Amniotic epithelial cell (primary cell): ENCODE data around the gene ABCD2.
A peak's percentile ranks its signal among the peaks of the same experiment; 100 is the strongest.
"Not testable (repeated sequence)": the region's sequence is repeated elsewhere in the genome, so short reads cannot be mapped to it uniquely, and the experiment has no call there.

ENCODE experiments used
- DNase-seq: peaks from one replicate; pipeline ENCODE4 v3.0.0-alpha.2; 2010; ENCODE audit warnings: low read depth

The ABCD2 gene

DNA sequence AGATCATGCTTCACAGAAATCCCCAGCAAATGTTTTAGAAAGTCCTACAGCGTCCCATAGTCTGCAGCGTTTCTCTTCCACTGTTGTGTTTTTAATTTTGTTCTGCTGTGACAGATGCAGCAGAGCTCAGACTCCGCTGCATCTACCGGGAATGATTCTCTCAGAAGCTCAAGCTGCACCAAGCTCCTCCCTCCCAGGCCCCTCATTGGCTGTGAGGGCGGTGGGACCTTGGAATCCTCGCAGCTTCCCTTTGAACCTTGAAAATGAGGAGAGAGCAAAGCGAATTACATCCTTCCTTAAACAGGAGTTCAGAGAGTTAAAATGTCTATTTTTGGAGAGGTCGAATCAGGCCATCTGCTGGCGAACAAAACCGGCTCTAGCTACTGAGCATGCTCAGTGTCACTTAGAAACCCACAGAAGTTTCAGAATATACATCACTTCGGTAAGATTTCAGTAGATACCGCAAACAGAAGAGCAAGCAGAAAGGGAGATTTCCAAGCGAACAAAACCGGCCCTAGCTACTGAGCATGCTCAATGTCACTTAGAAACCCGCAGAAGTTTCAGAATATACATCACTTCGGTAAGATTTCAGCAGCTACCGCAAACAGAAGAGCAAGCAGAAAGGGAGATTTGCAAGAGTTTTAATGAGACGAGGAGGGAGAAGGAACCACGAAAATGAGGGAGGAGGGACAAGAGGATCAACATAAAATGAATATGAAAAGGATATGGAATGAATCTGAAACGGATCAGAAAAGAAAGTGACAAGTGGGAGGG, at the start of gene ABCD2:
Gene ABCD2, minus strand, starts transcription at position 144 of the 774 bp plus-strand sequence. CDS start 188 bp downstream, outside the sequence.
- DNase-seq, result peak; percentile 91

DNA sequence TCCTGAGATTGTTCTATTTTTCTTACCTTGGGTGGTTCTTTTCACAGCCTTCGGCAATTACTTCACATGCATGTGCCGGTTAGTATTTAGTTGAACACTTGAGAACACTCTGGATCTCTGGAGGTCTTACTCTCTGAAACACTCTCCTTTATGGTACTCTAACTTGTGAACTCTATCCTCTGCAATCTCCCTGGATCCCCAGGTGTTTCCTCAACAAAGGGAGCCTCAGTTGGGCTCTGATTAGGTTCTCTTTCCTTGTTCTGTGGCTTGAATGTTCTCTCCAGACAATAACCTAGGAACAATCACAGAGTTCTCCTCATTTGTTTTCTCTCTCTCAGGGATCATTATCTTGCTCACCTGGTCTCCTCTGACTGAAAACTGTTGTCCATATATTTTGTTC, 40.5 kb upstream of the ABCD2 start:
- DNase-seq, result no peak

DNA sequence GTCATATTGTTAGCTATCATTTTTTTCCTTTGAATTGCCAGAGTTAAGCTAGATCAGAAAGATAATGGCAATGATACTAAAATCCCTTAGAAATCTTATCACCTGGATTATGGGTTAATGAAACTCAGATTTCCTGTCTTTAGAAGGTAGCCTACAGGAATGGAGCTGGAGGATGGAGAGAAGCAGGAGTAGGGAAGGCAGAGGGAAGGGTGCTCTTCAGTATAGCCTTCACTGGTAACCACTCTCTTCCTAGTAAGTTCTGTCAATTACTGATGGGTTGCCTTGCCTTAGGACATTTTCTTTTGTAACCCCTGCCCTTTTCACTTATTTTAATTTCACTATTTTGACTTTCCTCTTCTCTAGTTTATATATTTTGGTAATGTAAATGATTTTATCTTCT, 27.8 kb upstream of the ABCD2 start:
- no peak for DNase-seq

DNA sequence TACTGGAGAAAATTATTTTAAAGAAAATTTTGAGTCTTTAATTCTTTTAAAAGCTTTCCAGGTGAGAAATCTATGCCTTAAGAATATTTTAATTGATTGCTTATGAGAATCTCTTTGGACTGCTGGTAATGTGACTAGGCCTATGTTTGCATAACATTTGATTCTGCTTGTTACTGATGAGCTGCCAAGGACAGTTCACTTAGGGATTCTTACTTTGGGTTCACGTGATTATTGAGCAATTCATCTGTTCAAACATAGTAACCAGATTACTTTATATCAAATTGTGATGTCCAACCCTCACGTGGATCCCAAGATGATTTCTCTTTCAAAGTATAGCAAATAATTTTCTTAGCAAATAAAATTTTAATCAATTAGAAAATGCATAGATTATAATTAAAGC, 27.4 kb upstream of the ABCD2 start:
- DNase-seq, result no peak

DNA sequence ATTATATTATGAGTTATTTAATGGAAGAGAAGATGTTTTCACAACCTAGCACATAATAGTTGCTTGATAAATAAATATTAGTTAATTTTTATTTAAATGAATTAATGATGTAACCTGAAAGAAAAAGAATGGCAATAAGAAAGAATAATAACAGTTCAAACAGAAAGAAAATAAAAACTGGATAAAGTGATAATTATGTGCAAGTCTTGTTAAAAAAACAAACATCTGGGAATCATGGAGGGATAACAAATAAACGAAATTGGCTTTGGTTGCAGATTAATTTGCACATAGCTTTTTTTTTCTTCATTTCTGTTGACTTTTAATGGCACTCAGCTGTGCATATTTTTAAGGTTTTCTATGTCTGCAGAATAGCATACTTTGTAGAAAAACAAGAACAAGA, 23.4 kb upstream of the ABCD2 start:
- DNase-seq, result no peak

DNA sequence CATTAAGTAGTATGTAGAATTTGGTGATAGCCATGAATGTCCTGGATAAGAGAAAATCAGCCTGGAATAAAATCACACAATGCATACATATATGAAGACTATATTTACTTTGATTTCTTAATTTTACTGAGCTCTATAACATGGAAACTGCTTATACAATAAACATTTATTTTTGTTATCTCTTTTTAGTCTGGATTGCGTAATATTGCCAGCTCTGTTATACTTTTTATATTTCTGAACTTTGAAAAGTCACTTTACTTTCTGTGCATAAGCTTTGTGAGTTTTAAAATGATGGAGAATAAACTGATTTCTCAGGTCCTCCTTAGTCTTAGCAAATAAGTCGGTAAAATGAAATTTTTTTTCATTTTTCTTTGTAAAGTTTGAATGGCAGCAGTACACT, 19.2 kb upstream of the ABCD2 start:
- no peak for DNase-seq

DNA sequence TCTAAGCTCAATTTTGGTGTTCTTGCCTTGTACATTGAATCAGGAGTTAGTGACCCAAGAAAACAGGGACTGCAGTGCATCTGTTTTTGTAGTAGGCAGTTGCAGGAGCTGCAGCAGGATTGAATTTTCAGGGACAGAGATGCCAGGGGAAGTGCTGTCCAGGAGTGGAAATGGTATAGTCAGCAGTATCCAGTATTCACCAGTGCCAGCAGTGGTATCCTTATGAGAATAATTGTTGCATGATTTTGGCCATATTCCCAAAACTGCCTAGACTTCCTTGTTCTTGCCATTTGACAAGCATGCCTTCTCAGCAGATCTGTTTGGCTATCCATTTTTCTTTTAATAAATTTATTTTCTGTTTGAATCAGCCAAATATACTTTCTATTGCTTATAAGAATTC, 18.6 kb upstream of the ABCD2 start:
- DNase-seq, result no peak

DNA sequence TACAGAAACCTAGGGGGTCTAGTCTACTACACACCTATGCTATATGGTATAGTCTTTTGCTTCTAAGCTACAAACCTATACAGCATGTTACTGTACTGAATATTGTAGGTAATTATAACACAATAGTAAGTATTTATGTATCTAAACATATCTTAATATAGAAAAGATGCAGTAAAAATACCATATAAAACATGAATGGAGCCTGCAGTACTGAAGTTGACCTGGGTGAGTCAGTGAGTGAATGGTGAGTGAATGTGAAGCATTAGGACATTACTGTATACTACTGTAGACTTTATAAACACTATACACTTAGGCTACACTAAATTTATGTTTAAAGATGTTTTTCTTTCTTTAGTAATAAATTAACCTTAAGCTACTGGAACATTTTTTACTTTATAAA, 13.1 kb upstream of the ABCD2 start:
- no peak for DNase-seq

DNA sequence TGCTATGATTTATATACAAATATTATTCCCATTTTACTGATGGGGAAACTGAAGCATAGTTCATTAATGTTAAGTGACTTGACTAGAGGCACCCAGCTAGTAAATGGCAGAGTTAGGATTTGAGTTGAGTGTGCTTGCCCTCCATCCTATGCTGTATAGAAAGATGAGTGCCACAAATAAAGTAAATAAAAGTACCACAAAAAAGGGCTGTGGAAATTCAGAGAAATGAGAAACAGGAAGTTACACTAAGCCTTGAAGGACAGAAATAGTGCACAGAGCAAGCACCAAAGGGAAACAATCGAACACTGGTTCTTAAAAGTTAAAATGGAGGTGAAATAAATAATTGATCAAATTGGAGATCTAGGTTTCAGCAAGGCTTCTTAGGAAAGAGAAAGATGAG, 9.2 kb upstream of the ABCD2 start:
- DNase-seq, result no peak

DNA sequence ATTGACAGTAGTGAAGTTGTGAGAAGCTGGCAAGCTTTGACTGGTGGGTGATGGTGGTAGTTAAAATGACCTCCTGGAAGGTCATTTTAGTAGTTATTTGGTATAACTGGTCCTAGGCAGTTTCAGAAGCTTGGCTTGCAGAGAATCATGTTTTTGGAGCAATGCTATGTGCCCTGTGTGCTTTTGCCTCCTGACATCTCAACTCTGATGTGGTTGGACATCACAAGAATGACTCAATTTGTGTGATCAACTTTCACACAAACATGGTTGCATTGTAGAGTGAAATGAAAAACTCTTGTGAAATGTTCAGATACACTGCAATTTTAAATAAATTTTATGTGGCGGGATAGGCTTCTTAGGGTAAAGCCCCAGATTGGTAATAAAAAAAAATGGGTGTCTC, 8.3 kb upstream of the ABCD2 start:
- DNase-seq, result no peak

DNA sequence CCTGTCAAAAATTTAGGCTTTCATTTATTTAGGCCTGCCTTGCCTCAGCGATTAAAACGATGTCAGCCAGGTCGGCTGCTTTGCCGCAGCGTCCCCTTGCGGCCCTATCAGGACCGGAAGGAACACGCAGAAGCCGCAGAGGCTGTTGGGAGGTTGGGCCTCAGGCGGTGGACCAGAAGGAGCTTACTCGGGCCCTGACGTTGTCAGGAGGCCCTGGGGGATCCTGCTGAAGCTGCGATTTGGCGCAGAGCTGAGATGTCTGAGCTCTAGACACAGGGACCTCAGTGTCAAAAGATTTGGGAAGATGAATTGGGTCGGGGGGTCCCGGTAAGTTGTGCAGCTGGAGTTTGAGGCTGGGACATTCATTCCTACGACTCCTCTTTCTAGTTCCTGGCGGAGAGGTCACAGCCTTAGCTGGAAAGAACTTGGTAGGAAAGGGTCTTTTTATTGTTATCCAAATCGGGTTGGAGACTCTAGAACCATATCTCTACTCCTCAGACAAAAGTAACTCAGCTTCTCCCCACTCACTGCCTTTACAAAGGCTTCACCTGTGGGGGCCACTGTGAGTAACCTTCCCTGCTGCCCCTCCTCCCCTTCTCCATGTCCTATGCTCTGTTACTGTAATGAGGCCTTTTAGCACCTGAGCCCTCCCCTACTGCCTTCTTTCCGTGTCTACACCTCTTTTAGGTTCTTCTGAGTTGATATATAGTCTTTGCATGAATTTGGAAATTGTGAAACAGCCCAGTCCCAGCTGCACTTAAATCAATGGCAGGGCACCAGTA, 6.6 kb upstream of the ABCD2 start:
- no peak for DNase-seq

DNA sequence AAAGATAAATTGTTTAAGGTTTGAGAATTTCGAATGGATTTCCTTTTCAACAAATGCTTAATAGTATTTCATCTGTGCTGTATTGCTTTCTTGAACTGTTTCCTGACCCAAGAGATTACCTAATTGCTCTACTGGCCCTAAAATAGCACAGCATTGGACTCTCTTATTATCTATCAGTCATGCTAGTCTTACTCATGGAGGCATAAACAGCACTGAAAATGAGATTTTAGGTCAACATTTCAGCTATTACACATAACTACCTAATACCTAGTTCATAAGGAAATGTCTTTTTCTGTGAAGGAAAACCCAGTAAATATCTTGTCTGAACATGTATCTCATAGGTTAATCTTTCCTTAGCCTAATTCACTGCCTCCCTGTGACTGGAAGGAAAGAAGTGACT, 4.3 kb upstream of the ABCD2 start:
- DNase-seq, result peak; percentile 52

DNA sequence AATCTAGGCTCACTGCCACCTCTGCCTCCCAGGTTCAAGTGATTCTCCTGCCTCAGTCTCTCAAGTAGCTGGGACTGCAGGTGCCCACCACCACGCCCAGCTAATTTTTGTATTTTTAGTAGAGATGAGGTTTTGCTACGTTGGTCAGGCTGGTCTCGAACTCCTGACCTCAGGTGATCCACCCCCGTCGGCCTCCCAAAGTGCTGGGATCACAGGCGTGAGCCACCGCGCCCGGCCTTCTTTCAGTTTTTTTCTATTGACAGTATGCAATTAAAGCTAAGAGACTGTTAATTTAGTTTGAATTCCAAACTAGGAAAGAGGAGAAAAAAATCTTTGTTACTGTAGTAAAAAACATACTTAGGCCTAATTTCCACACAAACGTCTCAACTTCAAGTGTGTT, 3.6 kb upstream of the ABCD2 start:
- not testable (repeated sequence) for DNase-seq

DNA sequence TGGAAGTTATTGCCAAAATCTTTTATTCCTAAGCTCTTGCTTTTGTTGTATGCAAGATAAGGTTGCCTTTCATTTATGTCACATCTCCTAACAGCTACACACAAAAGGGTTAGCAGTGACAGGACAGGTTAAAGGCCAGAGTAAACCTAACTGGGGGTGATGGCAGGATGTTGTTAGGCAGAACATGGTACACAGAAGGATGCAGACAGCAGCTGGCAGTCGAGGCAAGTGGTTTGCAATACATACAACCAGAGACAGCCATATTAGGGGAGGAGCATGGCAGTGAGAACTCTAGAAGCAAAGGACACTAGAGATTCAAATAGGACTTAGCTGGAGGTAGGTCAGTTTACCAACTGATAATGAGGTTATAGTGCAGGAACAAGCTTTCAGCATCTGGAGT, 2.7 kb upstream of the ABCD2 start:
- DNase-seq, result no peak

DNA sequence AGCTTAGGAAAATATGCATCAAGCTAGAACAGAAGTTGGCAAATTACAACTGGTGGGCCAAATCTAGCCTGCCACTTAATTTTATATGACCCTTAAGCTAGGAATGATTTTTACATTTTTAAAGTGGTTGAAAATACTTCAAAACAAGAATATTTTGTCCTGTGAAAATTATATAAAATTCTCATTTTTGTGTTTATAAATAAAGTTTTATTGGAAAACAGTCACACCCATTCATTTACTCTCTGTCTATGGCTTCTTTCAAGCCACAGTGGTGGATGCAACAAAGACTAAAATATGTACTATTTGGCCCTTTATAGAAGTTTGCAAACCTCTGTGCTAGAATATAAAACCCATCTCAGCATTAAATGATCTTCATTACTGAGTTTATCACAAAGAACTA, 2.1 kb upstream of the ABCD2 start:
- no peak for DNase-seq

DNA sequence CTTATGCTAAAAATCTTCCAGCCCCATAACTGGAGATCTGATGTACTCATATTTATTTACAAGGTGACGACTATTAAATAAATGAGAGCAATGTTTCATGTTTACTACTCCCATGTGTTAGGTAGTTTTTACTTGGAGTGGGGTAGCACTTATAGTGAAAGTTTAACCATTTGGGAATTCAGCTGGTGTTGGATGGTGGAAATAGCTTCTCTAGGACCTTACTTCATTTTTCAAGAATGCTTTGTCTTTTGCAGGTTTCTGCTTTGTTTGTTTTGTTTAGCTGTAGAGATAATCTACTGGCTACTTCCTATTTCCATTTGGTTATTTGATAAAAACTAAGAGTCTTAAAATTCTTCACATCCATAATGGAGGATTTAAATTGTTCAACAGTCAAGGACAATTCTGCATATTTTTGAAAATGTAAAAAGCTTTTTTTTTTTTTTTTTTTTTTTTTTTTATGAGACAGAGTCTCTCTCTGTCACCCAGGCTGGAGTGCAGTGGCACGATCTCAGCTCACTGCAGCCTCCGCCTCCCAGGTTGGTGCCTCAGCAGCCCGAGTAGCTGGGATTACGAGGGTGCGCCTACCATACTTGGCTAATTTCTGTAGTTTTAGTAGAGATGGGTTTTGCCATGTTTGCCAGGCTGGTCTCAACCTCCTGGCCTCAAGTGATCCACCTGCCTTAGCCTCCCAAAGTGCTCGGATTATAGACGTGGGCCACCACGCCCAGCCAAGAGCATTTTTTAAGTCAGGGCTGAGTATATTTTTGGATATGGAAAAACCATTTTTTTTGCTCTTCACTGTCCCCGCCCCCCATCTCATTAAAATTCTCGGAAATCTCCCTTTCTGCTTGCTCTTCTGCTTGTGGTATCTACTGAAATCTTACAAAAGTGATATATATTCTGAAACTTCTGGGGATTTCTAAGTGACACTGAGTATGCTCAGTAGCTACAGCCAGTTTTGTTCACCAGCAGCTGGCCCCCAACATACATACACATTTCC, 1.4 kb upstream of the ABCD2 start:
- no peak for DNase-seq

DNA sequence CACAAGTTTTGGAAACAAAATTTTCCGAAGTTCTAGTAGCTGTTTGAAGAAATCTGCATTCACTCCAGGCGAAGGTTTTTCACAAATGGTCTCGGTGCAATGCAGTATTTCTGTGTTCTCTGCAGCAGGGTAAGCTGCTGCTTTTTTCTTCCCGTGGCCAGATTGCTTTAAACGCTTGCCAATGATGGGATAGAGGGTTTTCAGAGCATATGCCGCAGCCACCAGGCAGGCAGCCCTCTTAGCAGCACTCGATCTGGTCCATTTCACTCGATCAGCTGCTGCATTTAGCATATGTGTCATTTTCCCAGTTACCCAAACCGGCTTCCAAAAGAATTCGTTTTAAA, 315 bp downstream of the ABCD2 start:
- DNase-seq, result no peak

DNA sequence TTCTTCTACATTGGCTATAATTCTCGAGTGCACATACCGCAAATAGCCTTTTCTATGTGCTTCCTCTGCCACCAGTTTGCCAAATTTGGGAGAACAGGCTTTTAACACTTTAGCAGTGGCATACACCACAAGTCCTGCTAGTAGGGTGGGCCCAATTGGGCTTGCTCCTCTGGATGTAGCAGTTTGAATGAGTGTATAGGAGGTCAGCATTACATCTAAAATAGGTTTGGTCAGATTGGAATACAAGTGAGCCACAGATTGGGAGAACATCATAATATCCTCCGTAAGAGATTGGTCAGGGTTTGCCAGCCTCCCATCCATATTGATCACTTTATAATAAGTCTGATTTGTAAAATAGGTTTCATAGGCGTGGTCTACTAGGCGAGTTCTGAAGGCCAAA, 902 bp downstream of the ABCD2 start:
- DNase-seq, result no peak

DNA sequence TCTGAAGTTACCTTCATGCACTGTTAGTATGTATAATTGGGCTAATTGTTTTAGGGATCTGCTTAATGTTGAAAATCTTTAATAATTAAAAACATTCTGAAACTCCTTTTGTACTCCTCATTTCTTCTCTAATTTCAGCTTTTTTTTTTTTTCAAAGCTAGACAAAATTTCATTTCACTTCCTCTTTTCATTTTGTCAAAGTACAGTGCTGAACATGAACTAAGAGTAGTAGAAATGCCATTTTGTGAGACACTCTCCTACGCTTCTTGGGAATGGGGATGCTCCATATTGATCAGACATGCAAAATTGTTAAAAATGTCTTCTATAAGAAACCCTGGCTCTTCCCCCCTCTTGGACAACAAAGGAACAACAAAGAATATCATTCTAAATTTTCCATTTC, 1.7 kb downstream of the ABCD2 start:
- DNase-seq, result no peak

DNA sequence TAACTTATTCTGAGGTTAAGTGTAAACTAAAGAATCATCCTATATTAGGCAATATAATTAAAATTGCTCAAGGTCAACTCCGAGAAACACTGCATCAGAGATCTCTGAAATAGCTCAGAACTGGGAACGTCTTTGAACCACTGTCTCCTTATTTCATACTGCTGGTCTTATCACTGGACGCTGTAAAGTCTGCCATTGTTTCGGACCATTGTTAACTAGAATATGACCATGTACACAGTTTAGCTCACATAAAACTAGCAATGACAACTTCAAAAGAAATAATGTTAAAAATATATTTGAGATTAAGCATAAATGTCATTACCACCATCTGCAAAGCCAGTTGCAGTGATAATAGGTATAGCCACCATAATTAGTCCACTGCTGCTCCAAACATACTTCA, 2.9 kb downstream of the ABCD2 start:
- no peak for DNase-seq

DNA sequence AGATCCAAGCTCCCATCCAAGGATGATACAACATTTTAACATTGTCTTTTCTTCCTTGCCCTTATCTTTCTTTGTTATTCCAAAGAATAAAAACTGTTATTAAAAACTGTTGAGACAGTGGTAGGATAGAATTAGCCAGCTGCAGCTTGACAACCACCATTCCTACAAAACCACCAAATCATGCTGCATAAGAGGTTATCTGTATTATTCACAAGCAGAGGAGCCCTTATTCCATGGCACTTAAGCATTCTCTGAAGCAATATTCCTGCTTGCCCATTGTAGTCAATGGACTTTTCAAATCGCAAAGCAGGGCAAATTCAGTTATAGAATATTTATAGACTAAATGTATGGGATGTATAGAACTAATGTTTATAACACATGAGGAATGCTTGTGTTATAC, 3.4 kb downstream of the ABCD2 start:
- peak; percentile 50 for DNase-seq

DNA sequence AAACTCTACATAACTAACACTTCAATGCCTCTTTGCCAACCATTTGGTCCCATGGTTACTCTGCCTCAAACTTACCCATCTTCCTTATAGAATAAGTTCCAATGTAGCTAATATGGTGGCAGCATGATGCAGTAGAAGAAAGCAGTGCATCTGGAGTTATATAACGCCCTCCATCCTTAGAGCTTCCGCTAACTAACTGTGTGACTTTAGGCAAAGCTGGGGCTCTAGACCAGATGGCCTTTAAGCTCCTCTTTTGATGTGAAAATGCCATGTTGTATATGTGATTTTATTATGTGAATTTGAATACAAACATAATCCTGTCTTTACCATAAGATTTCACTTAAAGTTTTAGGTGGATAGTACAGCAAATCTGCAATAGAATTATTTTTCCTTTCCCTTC, 6.1 kb downstream of the ABCD2 start:
- no peak for DNase-seq

DNA sequence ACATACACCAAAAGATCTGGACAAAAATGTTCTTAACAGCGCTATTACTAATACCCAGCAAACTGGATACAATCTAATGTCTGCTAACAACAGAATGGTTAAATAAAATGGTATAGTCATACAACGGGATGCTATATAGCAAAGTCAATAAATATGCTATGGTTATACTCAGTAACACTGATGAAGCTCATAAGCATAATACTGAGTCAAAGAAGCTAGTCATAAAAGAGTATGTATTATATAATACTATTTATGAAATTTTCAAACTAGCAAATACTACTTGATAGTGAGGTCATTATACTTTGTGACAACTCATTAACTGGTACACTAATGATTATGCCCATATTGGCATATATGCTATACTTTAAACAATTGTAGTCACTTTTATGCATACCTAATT, 7.4 kb downstream of the ABCD2 start:
- DNase-seq, result no peak
